ENCODE results near the gene CCDC160.
A peak's percentile ranks its signal among the peaks of the same experiment; 100 is the strongest.

CCDC160 gene

GRCh38 chrX:134236626-134237614, at the start of gene CCDC160:
TSS of gene CCDC160 (plus strand) at chrX:134237182. CDS start at chrX:134244801, 7,619 bp downstream.
- DNase-seq (ENCODE audit: extremely low read depth, insufficient read length), result peak; percentile 9
- no peaks in the 10 kb centered on the region for H3K27me3 ChIP-seq (replicated peaks; ENCODE audit: control insufficient read depth, insufficient read depth, low read length)
- no peak for TF ChIP-seq CTCF (IDR thresholded peaks at IDR 0.05; ENCODE audit: insufficient read depth, low read length, poor library complexity, severe bottlenecking)
- H3K36me3 ChIP-seq (ENCODE audit: control insufficient read depth, insufficient read depth, low read length), result no peaks in the 10 kb centered on the region
- H3K4me3 ChIP-seq (replicated peaks; ENCODE audit: low read depth, low read length), result no peak within 1 kb of the TSS

GRCh38 chrX:134191281-134191680, 45.7 kb upstream of the CCDC160 start:
- H3K27me3 ChIP-seq (replicated peaks; ENCODE audit: control insufficient read depth, insufficient read depth, low read length), result no peaks in the 10 kb centered on the region
- no peak for TF ChIP-seq CTCF (IDR thresholded peaks at IDR 0.05; ENCODE audit: insufficient read depth, low read length, poor library complexity, severe bottlenecking)
- no peak for DNase-seq (ENCODE audit: extremely low read depth, insufficient read length)

GRCh38 chrX:134194915-134195314, 42.1 kb upstream of the CCDC160 start:
- H3K36me3 ChIP-seq (ENCODE audit: control insufficient read depth, insufficient read depth, low read length), result no peaks in the 10 kb centered on the region
- no peak for DNase-seq (ENCODE audit: extremely low read depth, insufficient read length)
- H3K27me3 ChIP-seq (replicated peaks; ENCODE audit: control insufficient read depth, insufficient read depth, low read length), result no peaks in the 10 kb centered on the region
- no peak overlapping the region for H3K4me3 ChIP-seq (replicated peaks; ENCODE audit: low read depth, low read length)
- no peak for TF ChIP-seq CTCF (IDR thresholded peaks at IDR 0.05; ENCODE audit: insufficient read depth, low read length, poor library complexity, severe bottlenecking)

More at GRCh38 chrX:134191281-134191680, 45.7 kb upstream of the CCDC160 start:
- Histone ChIP-seq H3K36me3 (ENCODE audit: control insufficient read depth, insufficient read depth, low read length) (no peaks in the 10 kb centered on the region), H3K4me3 (replicated peaks; ENCODE audit: low read depth, low read length) (no peak overlapping the region)

- DNase-seq (ENCODE audit: extremely low read depth, insufficient read length), result no peak
- Histone ChIP-seq H3K27me3 (replicated peaks; ENCODE audit: control insufficient read depth, insufficient read depth, low read length) (no peaks in the 10 kb centered on the region), H3K4me3 (replicated peaks; ENCODE audit: low read depth, low read length) (no peak overlapping the region), H3K36me3 (ENCODE audit: control insufficient read depth, insufficient read depth, low read length) (no peaks in the 10 kb centered on the region)
- no peak for TF ChIP-seq CTCF (IDR thresholded peaks at IDR 0.05; ENCODE audit: insufficient read depth, low read length, poor library complexity, severe bottlenecking)
These were observed 34.4 kb upstream of the CCDC160 start for GRCh38 chrX:134202561-134202960.

GRCh38 chrX:134206221-134206620, 30.8 kb upstream of the CCDC160 start:
- no peak for DNase-seq (ENCODE audit: extremely low read depth, insufficient read length)
- no peak for TF ChIP-seq CTCF (IDR thresholded peaks at IDR 0.05; ENCODE audit: insufficient read depth, low read length, poor library complexity, severe bottlenecking)
- H3K36me3 ChIP-seq (ENCODE audit: control insufficient read depth, insufficient read depth, low read length), result no peaks in the 10 kb centered on the region
- H3K27me3 ChIP-seq (replicated peaks; ENCODE audit: control insufficient read depth, insufficient read depth, low read length), result no peaks in the 10 kb centered on the region
- no peak overlapping the region for H3K4me3 ChIP-seq (replicated peaks; ENCODE audit: low read depth, low read length)

Data from GM06990 (cell line).